HCT116 (cell line): Measurements from ENCODE around the gene NALCN. TPM values are rescaled to one million over a fixed set of nuclear protein-coding genes. Genes with fewer than 3 reads are reported as not detected.

Experiments used
- ATAC-seq: fragments of 200-7000 bp; cut with Tn5 transposase; 2 replicates; pipeline ENCODE4 v1.9.1; 2020; ENCODE audit warnings: mild to moderate bottlenecking, moderate library complexity
- BruUV-seq: library from RNA; stranded (reverse); fragments of 400-500 nt; replicated peaks from 2 replicates; lab custom pipeline; 2021; lab: Mats Ljungman, UMichigan
- CTCF ChIA-PET: fragments of 300-600 bp; sonication (Branson Sonifier 250); formaldehyde crosslinking; loops from one replicate; lab custom pipeline; 2021; ENCODE audit warnings: antibody characterized with exemption; lab: Charles Lee
- POLR2A ChIA-PET: fragments of 300-600, 350-600 bp; sonication (Branson Sonifier 250); formaldehyde crosslinking; loops from one replicate; lab custom pipeline; 2021; ENCODE audit warnings: antibody characterized with exemption; lab: Charles Lee
- RAD21 ChIA-PET, 2 experiments: fragments of 300-600 bp; sonication (Branson Sonifier 250); formaldehyde crosslinking; loops; one replicate each; lab custom pipeline; 2023; ENCODE audit warnings: low total read pairs in 2 of 2; ENCODE audit not compliant: uncharacterized antibody in 2 of 2, unreplicated experiment in 2 of 2, low non-redundant PET in 1 of 2; lab: Charles Lee
- DNase-seq: peaks from one replicate; pipeline ENCODE4 v3.0.0-alpha.2; 2010; ENCODE audit warnings: low read depth, low spot score
- H2AFZ ChIP-seq: fragments of 200-600 bp; shearing (Covaris generic), sonication (generic); 2 replicates; pipeline ENCODE4 v1.6.1; 2017; ENCODE audit warnings: low read depth, mixed run types, mixed read lengths, antibody characterized with exemption, low read length; ENCODE audit not compliant: poor library complexity, severe bottlenecking
- H3K27ac ChIP-seq: 2 replicates; pipeline ENCODE4 v1.5.1; 2012; ENCODE audit warnings: low read depth, low read length
- H3K27me3 ChIP-seq: fragments of 200-600 bp; sonication (generic); 2 replicates; pipeline ENCODE4 v1.6.1; 2016; ENCODE audit warnings: mixed run types, low read length, mixed read lengths; ENCODE audit not compliant: insufficient read depth
- H3K36me3 ChIP-seq, 2 experiments: fragments of 200-500 bp in 1 of 2; fragments of 200-600 bp in 1 of 2; sonication (Bioruptor generic) in 1 of 2; sonication (generic) in 1 of 2; 2 replicates each; pipeline versions ENCODE4 v1.5.1 to v1.6.1; 2014 to 2016; ENCODE audit warnings: low read length in 2 of 2, inconsistent platforms in 1 of 2, mixed read lengths in 1 of 2, mixed run types in 1 of 2; ENCODE audit not compliant: insufficient read depth in 2 of 2, control insufficient read depth in 1 of 2
- H3K4me1 ChIP-seq, 2 experiments: fragments of 200-600 bp in 1 of 2; sonication (generic) in 1 of 2; 2 replicates each; pipeline versions ENCODE4 v1.5.1 to v1.6.1; 2012 to 2017; ENCODE audit warnings: low read length in 2 of 2, inconsistent platforms in 1 of 2, mild to moderate bottlenecking in 1 of 2, mixed read lengths in 1 of 2, mixed run types in 1 of 2, moderate library complexity in 1 of 2; ENCODE audit not compliant: insufficient read depth in 2 of 2, control insufficient read depth in 1 of 2
- H3K4me2 ChIP-seq: fragments of 200-600 bp; sonication (generic); 2 replicates; pipeline ENCODE4 v1.6.1; 2017; ENCODE audit warnings: mixed run types, low read length, mixed read lengths
- H3K4me3 ChIP-seq, 2 experiments: fragments of 200-600 bp in 1 of 2; sonication (generic) in 1 of 2; replicated peaks in 1 of 2; 2 replicates each; pipeline ENCODE4 v1.5.1; 2011 to 2016; ENCODE audit warnings: low read length in 2 of 2, control low read depth in 1 of 2, low read depth in 1 of 2, mild to moderate bottlenecking in 1 of 2, mixed read lengths in 1 of 2, mixed run types in 1 of 2
- H3K79me2 ChIP-seq: fragments of 200-600 bp; sonication (generic); 2 replicates; pipeline ENCODE4 v1.6.1; 2017; ENCODE audit warnings: mild to moderate bottlenecking, mixed run types, low read length, moderate library complexity, mixed read lengths; ENCODE audit not compliant: insufficient read depth
- H3K9ac ChIP-seq: fragments of 200-600 bp; sonication (generic); 2 replicates; pipeline ENCODE4 v1.6.1; 2016; ENCODE audit warnings: low read length, mixed read lengths
- H3K9me2 ChIP-seq: fragments of 200-600 bp; sonication (generic), shearing (Covaris generic); 2 replicates; pipeline ENCODE4 v1.6.1; 2017; ENCODE audit warnings: mixed run types, mild to moderate bottlenecking, moderate library complexity; ENCODE audit not compliant: insufficient read depth
- H3K9me3 ChIP-seq, 2 experiments: fragments of 200-500 bp in 1 of 2; fragments of 200-600 bp in 1 of 2; sonication (Bioruptor generic) in 1 of 2; sonication (generic) in 1 of 2; 2 replicates each; pipeline ENCODE4 v1.6.1; 2014 to 2017; ENCODE audit warnings: low read length in 2 of 2, mixed read lengths in 2 of 2, inconsistent platforms in 1 of 2, low read depth in 1 of 2, mild to moderate bottlenecking in 1 of 2, mixed run types in 1 of 2, moderate library complexity in 1 of 2; ENCODE audit not compliant: control insufficient read depth in 1 of 2, insufficient read depth in 1 of 2
- H4K20me1 ChIP-seq: fragments of 200-600 bp; sonication (generic), shearing (Covaris generic); 2 replicates; pipeline ENCODE4 v1.6.1; 2017; ENCODE audit warnings: mixed run types, mild to moderate bottlenecking, moderate library complexity; ENCODE audit not compliant: insufficient read depth
- CBX3 ChIP-seq: IDR thresholded peaks from 2 replicates; pipeline ENCODE4 v1.6.1; 2012; ENCODE audit warnings: low read depth
- EZH2 ChIP-seq: fragments of 200-600 bp; sonication (generic); IDR thresholded peaks from 2 replicates; pipeline ENCODE4 v1.6.1; 2017; ENCODE audit warnings: antibody characterized with exemption, mixed run types
- FOSL1 ChIP-seq: IDR thresholded peaks from 2 replicates; pipeline ENCODE4 v1.6.1; 2012; ENCODE audit warnings: low read depth
- JUND ChIP-seq: IDR thresholded peaks from 2 replicates; pipeline ENCODE4 v1.6.1; 2012
- POLR2A ChIP-seq: IDR thresholded peaks from 2 replicates; pipeline ENCODE4 v1.7.0; 2011; ENCODE audit warnings: borderline replicate concordance; ENCODE audit not compliant: insufficient read depth, insufficient read length; ENCODE audit errors: extremely low read depth
- POLR2AphosphoS5 ChIP-seq: IDR thresholded peaks from 2 replicates; pipeline ENCODE4 v1.6.1; 2011; ENCODE audit warnings: mild to moderate bottlenecking, low read depth, low read length, moderate library complexity
- RAD21 ChIP-seq: IDR thresholded peaks from 2 replicates; pipeline ENCODE4 v1.6.1; 2012; ENCODE audit warnings: low read depth, mild to moderate bottlenecking
- SIN3A ChIP-seq: IDR thresholded peaks from 2 replicates; pipeline ENCODE4 v1.6.1; 2012; ENCODE audit warnings: low read depth
- SP1 ChIP-seq: IDR thresholded peaks from 2 replicates; pipeline ENCODE4 v1.6.1; 2012; ENCODE audit warnings: low read depth
- TCF7L2 ChIP-seq: IDR thresholded peaks from 2 replicates; pipeline ENCODE4 v1.7.0; 2011; ENCODE audit warnings: borderline replicate concordance, inconsistent platforms; ENCODE audit not compliant: insufficient read depth, insufficient read length; ENCODE audit errors: extremely low read depth
- intact Hi-C: fragments of 100-400 bp; cut with micrococcal nuclease; formaldehyde crosslinking; loops from 2 replicates; pipeline ENCODE4 v1.10.0; 2022
- total RNA-seq: library from RNA; stranded (reverse); gene quantifications from one replicate; pipeline ENCODE4 v1.2.1, GENCODE V29; 2021; ENCODE audit not compliant: unreplicated experiment
- TF ChIP-seq, protein P1 (sequence below): IDR thresholded peaks from 2 replicates; pipeline ENCODE4 v1.6.1; 2012; ENCODE audit warnings: low read depth
- TF ChIP-seq, protein P2 (sequence below): IDR thresholded peaks from 2 replicates; pipeline ENCODE4 v1.6.1; 2011; ENCODE audit warnings: mild to moderate bottlenecking, low read length, moderate library complexity; ENCODE audit not compliant: insufficient replicate concordance; ENCODE audit errors: extremely low read depth
- TF ChIP-seq, protein P3 (sequence below), 3 experiments: fragments of 200-600 bp in 1 of 3; sonication (generic) in 1 of 3; IDR thresholded peaks in 2 of 3; conservative IDR thresholded peaks in 1 of 3; 2 replicates each; pipeline ENCODE4 v1.5.1; 2012 to 2017; ENCODE audit warnings: low read depth in 2 of 3, low read length in 2 of 3, antibody characterized with exemption in 1 of 3, borderline replicate concordance in 1 of 3, control low read depth in 1 of 3, mild to moderate bottlenecking in 1 of 3, mixed read lengths in 1 of 3, mixed run types in 1 of 3, moderate library complexity in 1 of 3; ENCODE audit not compliant: insufficient read depth in 1 of 3

NALCN gene
- total RNA-seq, 1 experiment from 2014 or later, result not detected

DNA sequence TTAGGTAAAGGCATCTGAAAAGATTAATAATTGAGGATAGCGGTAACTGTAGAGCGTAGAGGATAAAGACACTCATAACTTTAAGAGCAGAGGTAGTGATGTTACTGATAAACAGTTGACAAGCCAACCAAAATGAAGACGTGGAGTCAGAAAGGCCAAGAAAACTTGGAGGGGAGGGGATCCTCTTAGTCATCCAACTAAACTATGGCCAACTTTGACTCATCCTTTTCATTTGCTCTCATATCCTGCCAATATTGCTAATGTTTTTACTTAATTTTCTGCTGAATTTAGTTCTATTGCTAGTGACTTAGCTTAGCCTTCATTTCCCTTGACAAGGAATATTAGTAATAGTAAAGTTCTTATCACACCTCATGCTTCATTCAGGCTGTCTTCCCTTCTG is 49.6 kb upstream of the NALCN start:
- no peaks in the 10 kb centered on the region for H3K27me3 ChIP-seq
- H3K36me3 ChIP-seq, result no peaks in the 10 kb centered on the region
- no peaks in the 10 kb centered on the region for H3K9me2 ChIP-seq
- no peaks in the 10 kb centered on the region for H3K79me2 ChIP-seq
- H2AFZ ChIP-seq, result no peak overlapping the region
- H3K9ac ChIP-seq, result no peak overlapping the region
- H3K9me3 ChIP-seq, result peaks cover 0 to 13% of the 10 kb centered on the region in 2 experiments; a peak in 1 of 4 replicates
- no peaks in the 10 kb centered on the region for H3K4me1 ChIP-seq
- intact Hi-C loops, result no loop called here
- ATAC-seq, result no peak
- POLR2A ChIA-PET, result no interaction called here
- RAD21 ChIA-PET, result no interaction called here
- H3K4me3 ChIP-seq, result no peak overlapping the region
- CTCF ChIA-PET, result no interaction called here
- H3K27ac ChIP-seq, result no peak overlapping the region
- BruUV-seq, result no TSS peak
- H3K4me2 ChIP-seq, result no peak overlapping the region
- H4K20me1 ChIP-seq, result no peaks in the 10 kb centered on the region
- DNase-seq, result no peak
- TF ChIP-seq, protein P1, sequence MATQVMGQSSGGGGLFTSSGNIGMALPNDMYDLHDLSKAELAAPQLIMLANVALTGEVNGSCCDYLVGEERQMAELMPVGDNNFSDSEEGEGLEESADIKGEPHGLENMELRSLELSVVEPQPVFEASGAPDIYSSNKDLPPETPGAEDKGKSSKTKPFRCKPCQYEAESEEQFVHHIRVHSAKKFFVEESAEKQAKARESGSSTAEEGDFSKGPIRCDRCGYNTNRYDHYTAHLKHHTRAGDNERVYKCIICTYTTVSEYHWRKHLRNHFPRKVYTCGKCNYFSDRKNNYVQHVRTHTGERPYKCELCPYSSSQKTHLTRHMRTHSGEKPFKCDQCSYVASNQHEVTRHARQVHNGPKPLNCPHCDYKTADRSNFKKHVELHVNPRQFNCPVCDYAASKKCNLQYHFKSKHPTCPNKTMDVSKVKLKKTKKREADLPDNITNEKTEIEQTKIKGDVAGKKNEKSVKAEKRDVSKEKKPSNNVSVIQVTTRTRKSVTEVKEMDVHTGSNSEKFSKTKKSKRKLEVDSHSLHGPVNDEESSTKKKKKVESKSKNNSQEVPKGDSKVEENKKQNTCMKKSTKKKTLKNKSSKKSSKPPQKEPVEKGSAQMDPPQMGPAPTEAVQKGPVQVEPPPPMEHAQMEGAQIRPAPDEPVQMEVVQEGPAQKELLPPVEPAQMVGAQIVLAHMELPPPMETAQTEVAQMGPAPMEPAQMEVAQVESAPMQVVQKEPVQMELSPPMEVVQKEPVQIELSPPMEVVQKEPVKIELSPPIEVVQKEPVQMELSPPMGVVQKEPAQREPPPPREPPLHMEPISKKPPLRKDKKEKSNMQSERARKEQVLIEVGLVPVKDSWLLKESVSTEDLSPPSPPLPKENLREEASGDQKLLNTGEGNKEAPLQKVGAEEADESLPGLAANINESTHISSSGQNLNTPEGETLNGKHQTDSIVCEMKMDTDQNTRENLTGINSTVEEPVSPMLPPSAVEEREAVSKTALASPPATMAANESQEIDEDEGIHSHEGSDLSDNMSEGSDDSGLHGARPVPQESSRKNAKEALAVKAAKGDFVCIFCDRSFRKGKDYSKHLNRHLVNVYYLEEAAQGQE, result no peak
- no peak for TF ChIP-seq EZH2
- TF ChIP-seq, all 23 proteins: peak for 0

DNA sequence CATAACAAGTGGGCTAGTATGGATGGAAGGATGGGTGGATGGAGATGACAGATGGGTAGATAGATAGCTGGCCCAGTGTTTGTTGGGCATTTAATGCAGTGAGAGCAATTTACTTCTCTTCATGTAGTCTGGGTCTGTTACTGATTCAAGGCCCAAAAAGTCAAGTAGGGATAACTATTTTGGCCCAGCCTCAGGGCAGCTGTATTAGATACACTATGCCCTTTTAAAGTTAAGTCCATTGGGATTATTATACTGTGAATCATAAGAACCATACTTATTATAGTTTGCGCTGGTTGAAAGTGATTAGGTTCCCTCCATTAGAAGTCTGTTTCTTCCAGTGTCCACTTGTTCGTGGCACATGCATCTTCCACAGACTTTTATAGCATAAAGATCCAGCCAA is 40.9 kb upstream of the NALCN start:
- H3K4me1 ChIP-seq, result peaks cover 5 to 19% of the 10 kb centered on the region in 2 experiments
- no peak overlapping the region for H3K9ac ChIP-seq
- RAD21 ChIA-PET, result no interaction called here
- no TSS peak for BruUV-seq
- no peak overlapping the region for H3K4me2 ChIP-seq
- H4K20me1 ChIP-seq, result no peaks in the 10 kb centered on the region
- H3K36me3 ChIP-seq, result no peaks in the 10 kb centered on the region
- no peaks in the 10 kb centered on the region for H3K27me3 ChIP-seq
- no peaks in the 10 kb centered on the region for H3K79me2 ChIP-seq
- POLR2A ChIA-PET, result no interaction called here
- intact Hi-C loops, result no loop called here
- CTCF ChIA-PET, result no interaction called here
- DNase-seq, result no peak
- H3K27ac ChIP-seq, result no peak overlapping the region
- ATAC-seq, result no peak
- H2AFZ ChIP-seq, result no peak overlapping the region
- H3K4me3 ChIP-seq, result no peak overlapping the region
- peaks cover 0 to 10% of the 10 kb centered on the region in 2 experiments; a peak in 2 of 4 replicates for H3K9me3 ChIP-seq
- no peaks in the 10 kb centered on the region for H3K9me2 ChIP-seq
- TF ChIP-seq SIN3A (no peak), SP1 (no peak), EZH2 (no peak), JUND (no peak), POLR2AphosphoS5 (no peak), RAD21 (no peak), CBX3 (no peak), POLR2A (no peak), FOSL1 (no peak), TCF7L2 (no peak)
- TF ChIP-seq, protein P2, sequence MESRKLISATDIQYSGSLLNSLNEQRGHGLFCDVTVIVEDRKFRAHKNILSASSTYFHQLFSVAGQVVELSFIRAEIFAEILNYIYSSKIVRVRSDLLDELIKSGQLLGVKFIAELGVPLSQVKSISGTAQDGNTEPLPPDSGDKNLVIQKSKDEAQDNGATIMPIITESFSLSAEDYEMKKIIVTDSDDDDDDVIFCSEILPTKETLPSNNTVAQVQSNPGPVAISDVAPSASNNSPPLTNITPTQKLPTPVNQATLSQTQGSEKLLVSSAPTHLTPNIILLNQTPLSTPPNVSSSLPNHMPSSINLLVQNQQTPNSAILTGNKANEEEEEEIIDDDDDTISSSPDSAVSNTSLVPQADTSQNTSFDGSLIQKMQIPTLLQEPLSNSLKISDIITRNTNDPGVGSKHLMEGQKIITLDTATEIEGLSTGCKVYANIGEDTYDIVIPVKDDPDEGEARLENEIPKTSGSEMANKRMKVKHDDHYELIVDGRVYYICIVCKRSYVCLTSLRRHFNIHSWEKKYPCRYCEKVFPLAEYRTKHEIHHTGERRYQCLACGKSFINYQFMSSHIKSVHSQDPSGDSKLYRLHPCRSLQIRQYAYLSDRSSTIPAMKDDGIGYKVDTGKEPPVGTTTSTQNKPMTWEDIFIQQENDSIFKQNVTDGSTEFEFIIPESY, result no peak
- TF ChIP-seq, protein P3, sequence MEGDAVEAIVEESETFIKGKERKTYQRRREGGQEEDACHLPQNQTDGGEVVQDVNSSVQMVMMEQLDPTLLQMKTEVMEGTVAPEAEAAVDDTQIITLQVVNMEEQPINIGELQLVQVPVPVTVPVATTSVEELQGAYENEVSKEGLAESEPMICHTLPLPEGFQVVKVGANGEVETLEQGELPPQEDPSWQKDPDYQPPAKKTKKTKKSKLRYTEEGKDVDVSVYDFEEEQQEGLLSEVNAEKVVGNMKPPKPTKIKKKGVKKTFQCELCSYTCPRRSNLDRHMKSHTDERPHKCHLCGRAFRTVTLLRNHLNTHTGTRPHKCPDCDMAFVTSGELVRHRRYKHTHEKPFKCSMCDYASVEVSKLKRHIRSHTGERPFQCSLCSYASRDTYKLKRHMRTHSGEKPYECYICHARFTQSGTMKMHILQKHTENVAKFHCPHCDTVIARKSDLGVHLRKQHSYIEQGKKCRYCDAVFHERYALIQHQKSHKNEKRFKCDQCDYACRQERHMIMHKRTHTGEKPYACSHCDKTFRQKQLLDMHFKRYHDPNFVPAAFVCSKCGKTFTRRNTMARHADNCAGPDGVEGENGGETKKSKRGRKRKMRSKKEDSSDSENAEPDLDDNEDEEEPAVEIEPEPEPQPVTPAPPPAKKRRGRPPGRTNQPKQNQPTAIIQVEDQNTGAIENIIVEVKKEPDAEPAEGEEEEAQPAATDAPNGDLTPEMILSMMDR (IDR thresholded peaks at IDR 0.05 in 2 of 3, conservative IDR thresholded peaks at IDR 0.05 in 1 of 3; ENCODE audit: borderline replicate concordance in 1 of 3, insufficient read depth in 1 of 3, low read depth in 2 of 3, low read length in 2 of 3), result no peak
